Mesendoderm (in vitro differentiated cells): ENCODE data around the gene HSDL1.
A peak's percentile ranks its signal among the peaks of the same experiment; 100 is the strongest.

Experiments
- DNase-seq: peaks from one replicate; pipeline ENCODE4 v3.0.0; 2013
- H2AK5ac ChIP-seq: 2 replicates; pipeline ENCODE4 v1.6.1; 2013; ENCODE audit warnings: low read length, inconsistent platforms
- H2BK120ac ChIP-seq: 2 replicates; pipeline ENCODE4 v1.6.1; 2013; ENCODE audit warnings: low read depth, mild to moderate bottlenecking, low read length, moderate library complexity, mixed read lengths
- H2BK15ac ChIP-seq: replicated peaks from 2 replicates; pipeline ENCODE4 v1.6.1; 2013; ENCODE audit warnings: low read depth, mild to moderate bottlenecking, moderate library complexity
- H2BK5ac ChIP-seq: 2 replicates; pipeline ENCODE4 v1.6.1; 2013; ENCODE audit warnings: low read length, inconsistent platforms
- H3K18ac ChIP-seq: 2 replicates; pipeline ENCODE4 v1.6.1; 2013; ENCODE audit warnings: mild to moderate bottlenecking, low read length, mixed read lengths
- H3K23ac ChIP-seq: one replicate; pipeline ENCODE4 v1.6.1; 2013; ENCODE audit warnings: low read length
- H3K27ac ChIP-seq: 2 replicates; pipeline ENCODE4 v1.5.1; 2013; ENCODE audit warnings: low read depth, mild to moderate bottlenecking, inconsistent platforms, low read length, moderate library complexity
- H3K27me3 ChIP-seq: 2 replicates; pipeline ENCODE4 v1.6.1; 2013; ENCODE audit warnings: low read length, control low read depth, mild to moderate bottlenecking, inconsistent platforms; ENCODE audit not compliant: insufficient read depth, poor library complexity
- H3K36me3 ChIP-seq: 2 replicates; pipeline ENCODE4 v1.6.1; 2013; ENCODE audit warnings: low read length, inconsistent platforms; ENCODE audit not compliant: control insufficient read depth, insufficient read depth
- H3K4ac ChIP-seq: one replicate; pipeline ENCODE4 v1.6.1; 2013; ENCODE audit warnings: low read depth, mild to moderate bottlenecking, low read length, moderate library complexity
- H3K4me1 ChIP-seq: 2 replicates; pipeline ENCODE4 v1.6.1; 2013; ENCODE audit warnings: low read depth, low read length, inconsistent platforms; ENCODE audit not compliant: control insufficient read depth
- H3K4me2 ChIP-seq: 2 replicates; pipeline ENCODE4 v1.6.1; 2013; ENCODE audit warnings: low read length
- H3K4me3 ChIP-seq: 2 replicates; pipeline ENCODE4 v1.5.1; 2013; ENCODE audit warnings: mild to moderate bottlenecking, low read length
- H3K56ac ChIP-seq: one replicate; pipeline ENCODE4 v1.6.1; 2013; ENCODE audit warnings: low read length
- H3K79me1 ChIP-seq: 2 replicates; pipeline ENCODE4 v1.6.1; 2013; ENCODE audit warnings: low read length, inconsistent platforms
- H3K79me2 ChIP-seq: 2 replicates; pipeline ENCODE4 v1.6.1; 2013; ENCODE audit warnings: mild to moderate bottlenecking, low read length; ENCODE audit not compliant: control insufficient read depth, insufficient read depth
- H3K9ac ChIP-seq: 2 replicates; pipeline ENCODE4 v1.6.1; 2013; ENCODE audit warnings: low read length, inconsistent platforms
- H4K5ac ChIP-seq: one replicate; pipeline ENCODE4 v1.6.1; 2013; ENCODE audit warnings: low read length
- H4K8ac ChIP-seq: one replicate; pipeline ENCODE4 v1.6.1; 2013; ENCODE audit warnings: low read depth, mild to moderate bottlenecking, control low read depth, low read length, moderate library complexity
- WGBS: extraction: QIAGEN DNeasy Blood & Tissue Kit; methylation state at CpG from one replicate; pipeline ENCODE4 v1.1.7; 2013; ENCODE audit warnings: low lambda C conversion rate, missing lambda C conversion rate; ENCODE audit not compliant: insufficient coverage; ENCODE audit errors: extremely low coverage; 5-methylcytosine and 5-hydroxymethylcytosine counted together

The HSDL1 gene

DNA sequence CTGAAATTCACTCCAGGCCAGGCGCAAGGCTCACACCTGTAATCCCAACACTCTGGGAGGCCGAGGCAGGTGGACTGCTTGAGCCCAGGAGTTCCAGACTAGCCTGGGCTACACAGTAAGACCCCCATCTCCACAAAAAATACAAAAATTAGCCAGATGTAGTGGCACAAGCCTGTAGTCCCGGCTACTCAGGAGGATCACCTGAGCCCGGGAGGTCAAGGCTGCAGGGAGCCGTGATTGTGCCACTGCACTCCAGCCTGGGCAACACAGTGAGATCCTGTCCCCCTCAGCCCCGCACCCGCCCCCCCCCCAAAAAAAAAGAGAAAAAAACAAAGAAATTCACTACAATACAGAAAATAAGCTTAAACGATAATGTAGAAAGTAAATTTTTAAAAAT is 59.7 kb downstream of the HSDL1 start:
- no peaks in the 10 kb centered on the region for H3K4me1 ChIP-seq
- WGBS, result no CpG with 5 or more reads among the region's 8 CpGs
- no peak overlapping the region for H4K5ac ChIP-seq
- no peak overlapping the region for H3K4me3 ChIP-seq
- no peak overlapping the region for H4K8ac ChIP-seq
- no peaks in the 10 kb centered on the region for H3K27me3 ChIP-seq
- H2BK15ac ChIP-seq, result no peak overlapping the region
- no peaks in the 10 kb centered on the region for H3K79me2 ChIP-seq
- H3K36me3 ChIP-seq, result peaks cover 14% of the 10 kb centered on the region
- H3K18ac ChIP-seq, result no peak overlapping the region
- H2AK5ac ChIP-seq, result no peak overlapping the region
- no peak overlapping the region for H3K4me2 ChIP-seq
- H3K4ac ChIP-seq, result no peak overlapping the region
- no peak overlapping the region for H2BK120ac ChIP-seq
- no peak overlapping the region for H3K27ac ChIP-seq
- no peaks in the 10 kb centered on the region for H3K79me1 ChIP-seq
- no peak overlapping the region for H3K23ac ChIP-seq
- DNase-seq, result no peak
- H3K9ac ChIP-seq, result no peak overlapping the region
- H2BK5ac ChIP-seq, result no peak overlapping the region
- H3K56ac ChIP-seq, result no peak overlapping the region

DNA sequence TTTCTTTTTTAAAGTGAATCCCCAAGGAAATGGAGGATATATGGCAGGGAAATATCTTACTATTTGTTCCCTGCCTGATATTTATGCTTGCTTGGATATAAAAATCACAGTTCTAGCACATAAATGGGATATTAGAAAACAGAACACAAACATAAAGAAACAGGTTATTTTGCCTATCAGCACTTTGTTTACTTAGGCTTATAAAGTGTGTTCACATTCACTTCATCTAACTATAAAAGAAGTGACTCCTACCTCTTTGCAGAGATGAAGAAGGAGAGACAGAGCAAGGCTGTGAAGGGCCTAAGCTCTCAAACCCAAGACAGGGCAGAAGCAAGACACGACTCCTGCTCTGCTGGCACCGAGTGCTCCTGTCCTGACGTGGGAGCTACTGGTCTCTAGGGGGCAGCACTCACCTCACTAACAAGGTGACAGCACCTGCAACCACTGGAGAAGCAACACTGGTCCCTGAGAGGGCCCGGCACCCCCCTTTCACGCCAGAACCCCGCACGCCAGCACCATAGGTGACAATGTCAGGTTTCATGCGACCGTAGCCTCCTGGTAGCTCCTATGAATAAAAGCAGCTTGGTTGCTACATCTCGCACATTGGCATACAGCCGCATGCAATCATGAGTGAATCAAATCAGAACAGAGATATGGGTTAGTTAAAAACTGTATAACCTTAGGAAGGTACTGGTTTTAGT is 60.3 kb downstream of the HSDL1 start:
- no peak overlapping the region for H3K4me2 ChIP-seq
- no peak overlapping the region for H3K4ac ChIP-seq
- no peak overlapping the region for H3K56ac ChIP-seq
- H4K8ac ChIP-seq, result no peak overlapping the region
- WGBS, result no CpG with 5 or more reads among the region's 11 CpGs
- H3K79me1 ChIP-seq, result no peaks in the 10 kb centered on the region
- no peak overlapping the region for H4K5ac ChIP-seq
- no peak overlapping the region for H3K23ac ChIP-seq
- H2AK5ac ChIP-seq, result no peak overlapping the region
- no peak overlapping the region for H3K4me3 ChIP-seq
- no peak overlapping the region for H2BK15ac ChIP-seq
- no peak overlapping the region for H2BK5ac ChIP-seq
- H3K4me1 ChIP-seq, result no peaks in the 10 kb centered on the region
- H3K79me2 ChIP-seq, result no peaks in the 10 kb centered on the region
- peak; percentile 84 for DNase-seq
- no peak overlapping the region for H3K9ac ChIP-seq
- peaks cover 14% of the 10 kb centered on the region for H3K36me3 ChIP-seq
- no peak overlapping the region for H3K27ac ChIP-seq
- no peak overlapping the region for H3K18ac ChIP-seq
- H3K27me3 ChIP-seq, result no peaks in the 10 kb centered on the region
- no peak overlapping the region for H2BK120ac ChIP-seq

DNA sequence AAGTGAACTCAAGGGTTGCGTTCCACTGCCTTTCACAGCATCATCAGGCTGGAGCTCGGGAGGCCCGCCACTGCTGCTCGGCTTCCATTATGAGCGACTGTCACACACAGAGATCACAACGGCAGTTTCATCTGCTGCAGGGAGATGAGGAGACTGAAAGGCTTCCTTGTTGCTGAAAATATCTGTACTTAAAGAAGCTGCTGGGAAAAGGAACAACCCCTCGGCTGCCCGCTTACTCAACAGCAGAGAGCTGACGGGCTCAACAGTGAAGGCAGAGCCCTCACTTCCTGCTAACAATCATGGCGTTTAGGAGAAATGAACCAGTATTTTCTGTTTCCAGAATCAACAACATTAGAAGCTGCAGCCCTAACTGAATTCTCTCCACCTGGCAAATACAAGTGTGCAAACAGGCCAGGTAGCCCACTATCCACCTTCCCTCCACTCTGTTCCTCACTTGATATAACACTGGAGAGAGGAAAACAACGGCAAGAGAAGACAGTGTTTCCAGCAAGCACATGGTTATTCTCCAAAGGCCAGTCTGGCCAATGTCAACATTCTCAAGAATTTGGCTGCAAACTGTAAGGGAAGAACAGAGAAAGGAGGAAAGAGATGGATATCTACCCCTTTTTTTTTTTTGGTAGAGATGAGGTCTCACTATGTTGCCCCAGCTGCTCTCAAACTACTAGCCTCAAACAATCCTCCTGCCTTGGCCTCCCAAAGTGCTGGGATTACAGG is 62.0 kb downstream of the HSDL1 start:
- Histone ChIP-seq H3K23ac (no peak overlapping the region), H2AK5ac (no peak overlapping the region), H3K79me1 (peaks cover 3% of the 10 kb centered on the region), H2BK5ac (no peak overlapping the region), H3K36me3 (peaks cover 10% of the 10 kb centered on the region), H4K8ac (no peak overlapping the region), H3K18ac (no peak overlapping the region), H3K9ac (no peak overlapping the region), H3K4me3 (no peak overlapping the region), H3K4ac (no peak overlapping the region), H2BK120ac (no peak overlapping the region), H2BK15ac (no peak overlapping the region), H3K79me2 (no peaks in the 10 kb centered on the region), H3K4me2 (no peak overlapping the region), H3K56ac (no peak overlapping the region), H3K4me1 (no peaks in the 10 kb centered on the region), H4K5ac (no peak overlapping the region), H3K27ac (no peak overlapping the region), H3K27me3 (no peaks in the 10 kb centered on the region)
- no peak for DNase-seq
- no CpG with 5 or more reads among the region's 11 CpGs for WGBS

DNA sequence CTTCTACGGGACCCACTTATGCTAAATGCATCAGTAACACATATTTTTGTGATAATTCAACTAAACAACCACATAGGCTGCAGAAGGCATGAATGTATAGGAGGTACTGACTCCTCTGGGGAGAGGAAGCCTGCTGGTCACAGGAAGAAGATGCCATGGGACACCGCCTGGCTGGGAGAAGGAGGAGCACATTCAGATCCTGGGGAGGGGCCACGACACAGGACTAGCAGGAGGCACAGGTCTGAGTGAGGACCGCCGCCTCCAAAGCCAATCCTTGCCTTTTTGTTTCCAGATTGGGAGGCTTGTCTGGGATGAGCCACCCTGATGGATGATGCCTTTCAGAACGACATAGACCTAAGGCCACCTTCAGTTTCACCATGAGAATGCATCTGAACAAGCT is 62.9 kb downstream of the HSDL1 start:
- Histone ChIP-seq H3K9ac (no peak overlapping the region), H4K5ac (no peak overlapping the region), H3K4me3 (no peak overlapping the region), H3K23ac (no peak overlapping the region), H3K56ac (no peak overlapping the region), H3K4me2 (no peak overlapping the region), H3K36me3 (peaks cover 5% of the 10 kb centered on the region), H3K4me1 (no peaks in the 10 kb centered on the region), H2BK15ac (no peak overlapping the region), H3K4ac (no peak overlapping the region), H3K18ac (no peak overlapping the region), H3K27ac (no peak overlapping the region), H2BK5ac (no peak overlapping the region), H2BK120ac (no peak overlapping the region), H3K79me2 (no peaks in the 10 kb centered on the region), H4K8ac (no peak overlapping the region), H3K79me1 (peaks cover 3% of the 10 kb centered on the region), H3K27me3 (no peaks in the 10 kb centered on the region), H2AK5ac (no peak overlapping the region)
- DNase-seq, result peak; percentile 48
- WGBS, result no CpG with 5 or more reads among the region's 6 CpGs

DNA sequence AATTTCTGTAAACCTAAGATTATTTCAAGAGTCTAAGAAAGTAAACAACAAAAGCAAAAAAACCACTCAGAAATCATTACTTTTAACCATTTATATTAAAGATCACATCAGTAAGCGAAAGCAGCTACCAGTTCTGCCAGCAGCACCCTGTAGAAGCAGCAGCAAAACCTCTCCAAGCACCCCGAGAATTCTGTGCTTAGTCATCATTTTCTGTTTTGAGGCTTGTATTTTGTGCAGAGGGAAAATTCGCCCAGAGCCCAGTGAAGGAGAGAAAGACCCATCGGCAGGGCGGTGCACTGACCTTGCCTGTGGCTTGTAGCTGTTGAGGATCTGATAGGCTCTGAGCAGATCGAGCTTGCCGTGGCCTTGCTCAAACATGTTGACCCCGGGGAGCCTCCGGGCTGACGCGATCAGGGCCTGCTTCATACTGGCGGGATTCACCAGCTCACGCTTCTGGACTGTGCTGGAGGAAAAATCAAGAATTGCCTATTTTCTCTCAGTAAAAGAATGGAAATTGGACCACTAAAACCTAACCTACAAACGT is 63.5 kb downstream of the HSDL1 start:
- H3K79me1 ChIP-seq, result peaks cover 3% of the 10 kb centered on the region

More for the DNA sequence above, 63.5 kb downstream of the HSDL1 start:
- Histone ChIP-seq H3K4me1 (no peaks in the 10 kb centered on the region), H3K27me3 (no peaks in the 10 kb centered on the region), H2AK5ac (no peak overlapping the region), H3K4me3 (no peak overlapping the region), H3K56ac (no peak overlapping the region), H3K4ac (no peak overlapping the region), H2BK120ac (no peak overlapping the region), H3K27ac (no peak overlapping the region), H2BK5ac (no peak overlapping the region), H4K8ac (no peak overlapping the region), H2BK15ac (no peak overlapping the region), H3K18ac (no peak overlapping the region), H4K5ac (no peak overlapping the region), H3K4me2 (no peak overlapping the region), H3K9ac (no peak overlapping the region), H3K23ac (no peak overlapping the region), H3K36me3 (peaks cover 5% of the 10 kb centered on the region), H3K79me2 (no peaks in the 10 kb centered on the region)
- no CpG with 5 or more reads among the region's 14 CpGs for WGBS
- DNase-seq, result no peak
